HG03432 (cell line): Measurements from ENCODE around the gene TTL.
A peak's percentile ranks its signal among the peaks of the same experiment; 100 is the strongest.
"Not testable (repeated sequence)": the region's sequence is repeated elsewhere in the genome, so short reads cannot be mapped to it uniquely, and the experiment has no call there.

Experiments used
- ATAC-seq: cut with Tn5 transposase; IDR thresholded peaks from one replicate; pipeline ENCODE4 v1.9.1; 2021; ENCODE audit warnings: mild to moderate bottlenecking, moderate library complexity; ENCODE audit not compliant: unreplicated experiment

The TTL gene

GRCh38 chr2:112519506-112519905 is 37.5 kb downstream of the TTL start:
- no peak for ATAC-seq

DNA sequence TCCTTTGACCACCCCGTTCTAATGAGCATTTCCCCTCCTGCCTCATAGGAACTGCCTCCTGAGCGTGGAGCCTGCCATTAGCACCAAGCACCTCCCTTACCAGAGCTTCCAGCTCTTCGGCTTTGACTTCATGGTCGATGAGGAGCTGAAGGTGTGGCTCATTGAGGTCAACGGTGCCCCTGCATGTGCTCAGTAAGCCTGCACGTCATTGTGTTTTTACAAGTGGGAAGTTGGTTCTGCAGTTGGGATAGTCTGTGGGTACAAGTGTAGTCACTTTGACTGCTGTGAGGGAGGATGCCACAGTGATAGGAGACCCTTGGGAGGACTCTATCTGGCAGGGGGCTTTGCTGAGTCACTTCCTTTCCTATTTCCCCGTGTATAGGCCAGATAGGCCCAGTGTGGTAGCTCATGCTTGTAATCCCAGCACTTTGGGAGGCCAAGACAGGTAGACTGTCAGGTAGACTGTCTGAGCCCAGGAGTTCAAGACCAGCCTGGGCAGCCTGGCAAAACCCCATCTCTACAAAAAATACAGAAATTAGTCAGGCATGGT is 38.4 kb downstream of the TTL start:
- ATAC-seq: no peak

- ATAC-seq: no peak
Measured at GRCh38 chr2:112523291-112523777, 41.4 kb downstream of the TTL start.

DNA sequence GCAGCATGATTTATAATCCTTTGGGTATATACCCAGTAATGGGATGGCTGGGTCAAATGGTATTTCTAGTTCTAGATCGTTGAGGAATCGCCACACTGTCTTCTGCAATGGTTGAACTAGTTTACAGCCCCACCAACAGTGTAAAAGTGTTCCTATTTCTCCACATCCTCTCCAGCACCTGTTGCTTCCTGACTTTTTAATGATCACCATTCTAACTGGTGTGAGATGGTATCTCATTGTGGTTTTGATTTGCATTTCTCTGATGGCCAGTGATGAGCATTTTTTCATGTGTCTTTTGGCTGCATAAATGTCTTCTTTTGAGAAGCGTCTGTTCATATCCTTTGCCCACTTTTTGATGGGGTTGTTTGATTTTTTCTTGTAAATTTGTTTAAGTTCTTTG is 42.3 kb downstream of the TTL start:
- ATAC-seq: not testable (repeated sequence)

GRCh38 chr2:112528541-112528940 is 46.6 kb downstream of the TTL start:
- no peak for ATAC-seq

DNA sequence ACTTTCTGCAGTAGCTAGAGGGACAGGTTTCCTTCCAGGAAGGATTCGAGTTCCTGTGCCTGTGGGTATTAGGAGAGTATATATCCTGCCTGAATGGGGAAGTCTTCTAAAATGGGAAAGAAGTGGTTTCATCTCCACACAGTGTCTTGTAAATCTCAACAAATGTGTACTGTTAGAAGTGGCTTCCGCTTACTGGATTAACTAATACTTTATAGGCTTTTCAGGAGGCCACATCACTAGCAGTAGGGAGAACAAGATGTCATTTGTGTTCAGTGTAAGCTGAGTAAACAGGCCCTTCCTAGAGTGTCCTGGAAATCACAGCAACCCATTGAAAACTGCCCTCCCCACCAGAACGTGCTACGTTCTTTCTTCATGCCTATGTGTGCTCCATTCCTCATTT is 47.8 kb downstream of the TTL start:
- ATAC-seq: no peak

DNA sequence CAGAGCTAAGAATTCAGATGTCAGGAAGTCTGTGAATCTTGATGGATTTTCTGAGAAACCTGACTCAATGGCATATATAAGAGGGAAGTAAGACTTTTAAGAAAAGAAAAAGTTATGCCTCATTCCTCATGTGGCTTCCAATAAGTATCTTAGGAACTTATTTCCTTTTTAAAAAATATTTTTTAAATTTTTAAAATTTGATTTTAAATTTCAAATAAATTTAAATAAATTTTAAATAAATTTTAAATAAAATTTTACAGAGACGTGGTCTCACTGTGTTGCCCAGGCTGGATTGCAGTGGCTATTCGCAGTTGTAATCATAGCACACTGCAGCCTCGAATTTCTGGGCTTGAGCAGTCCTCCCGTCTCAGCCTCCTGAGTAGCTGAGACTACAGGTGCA is 48.8 kb downstream of the TTL start:
- ATAC-seq: no peak

DNA sequence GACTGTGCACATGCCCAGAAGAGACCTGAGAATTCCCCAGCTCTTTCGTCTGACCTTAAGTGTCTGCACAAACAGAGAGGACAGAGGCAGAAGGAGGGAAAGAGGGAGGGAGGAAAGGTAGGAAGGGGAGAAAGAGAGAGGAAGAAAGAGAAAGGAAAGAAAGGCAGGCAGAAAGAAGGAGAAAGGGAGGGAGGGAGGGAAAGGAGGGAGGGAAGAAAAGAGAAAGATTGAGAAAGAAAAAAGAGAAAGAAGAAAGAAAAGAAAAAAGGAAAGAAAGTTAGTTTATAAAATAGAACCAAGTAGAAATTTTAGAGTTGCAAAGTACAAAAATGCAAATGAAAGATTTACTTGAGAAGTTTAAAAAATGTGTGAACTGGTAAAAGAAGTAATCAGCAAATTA is 52.9 kb downstream of the TTL start:
- ATAC-seq: no peak

GRCh38 chr2:112536665-112537064 is 54.7 kb downstream of the TTL start:
- not testable (repeated sequence) for ATAC-seq

- no peak for ATAC-seq
Measured at GRCh38 chr2:112539306-112539705, 57.4 kb downstream of the TTL start.

GRCh38 chr2:112540906-112541305 is 59.0 kb downstream of the TTL start:
- no peak for ATAC-seq

GRCh38 chr2:112541315-112542122 is 59.6 kb downstream of the TTL start:
- peak; percentile 67 for ATAC-seq

DNA sequence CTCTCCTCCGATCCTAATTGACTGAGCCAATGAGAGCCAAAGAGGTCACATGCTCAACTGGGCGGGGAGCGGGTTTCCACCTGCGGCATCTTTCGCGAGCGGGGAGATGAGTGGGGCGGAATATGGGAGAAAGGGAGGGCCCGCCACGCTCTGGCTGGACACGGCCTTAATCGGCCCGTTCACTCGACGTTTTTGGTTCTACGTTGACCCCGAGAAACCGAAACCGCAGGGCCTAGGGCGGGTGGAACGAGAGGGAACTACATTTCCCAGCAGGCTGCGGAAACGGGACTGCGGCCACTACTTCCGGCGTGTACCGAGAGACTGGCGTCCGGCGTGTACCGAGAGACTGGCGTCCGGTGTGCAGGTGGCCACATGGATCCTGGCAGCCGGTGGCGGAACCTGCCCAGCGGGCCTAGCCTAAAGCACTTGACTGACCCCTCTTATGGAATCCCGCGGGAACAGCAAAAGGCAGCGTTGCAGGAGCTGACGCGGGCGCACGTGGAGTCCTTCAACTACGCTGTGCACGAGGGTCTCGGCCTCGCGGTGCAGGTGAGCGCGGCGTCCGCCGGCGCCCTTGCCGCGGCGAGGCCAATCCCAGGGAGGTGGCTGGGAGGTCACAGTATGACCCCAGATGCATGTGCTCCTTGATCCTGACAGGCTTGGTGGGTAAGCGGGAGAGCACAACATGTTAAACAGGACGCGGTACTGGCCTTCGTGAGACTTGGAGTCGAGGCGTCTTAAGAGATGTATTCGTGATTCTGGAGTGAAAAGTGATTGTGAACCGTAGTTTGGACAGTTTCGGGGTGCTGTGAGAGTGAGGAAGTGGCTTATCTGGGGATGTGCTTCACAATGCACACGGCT is 60.4 kb downstream of the TTL start, which contains the start of gene POLR1B:
POLR1B (plus strand) TSS at position 343 of the 861 bp plus-strand sequence; CDS start at position 373, 30 bp downstream.
- ATAC-seq: peak; percentile 85

- ATAC-seq: no peak
Measured at GRCh38 chr2:112542984-112543661, 61.2 kb downstream of the TTL start.

- ATAC-seq: no peak
Measured at GRCh38 chr2:112547333-112547732, 65.4 kb downstream of the TTL start.

GRCh38 chr2:112548980-112549379 is 67.0 kb downstream of the TTL start:
- no peak for ATAC-seq

DNA sequence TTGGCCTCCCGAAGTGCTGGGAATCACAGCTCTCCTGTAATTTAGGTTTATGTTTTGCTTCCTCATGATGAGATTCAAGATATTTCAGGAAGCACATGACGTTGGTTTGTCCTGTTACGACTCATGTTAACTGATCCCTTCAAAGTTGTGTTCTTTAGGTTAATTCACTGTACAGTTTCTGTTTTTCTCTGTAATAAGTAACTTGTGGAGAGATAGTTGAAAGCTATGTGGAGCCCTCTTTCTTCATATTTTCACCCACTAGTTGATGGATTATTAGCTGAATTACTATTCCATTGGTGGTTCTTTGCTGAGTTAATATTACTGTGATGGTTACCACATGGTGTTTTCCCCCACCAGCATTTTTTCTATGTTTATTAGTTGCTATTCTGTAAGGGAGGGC is 84.1 kb downstream of the TTL start:
- ATAC-seq: peak; percentile 65

DNA sequence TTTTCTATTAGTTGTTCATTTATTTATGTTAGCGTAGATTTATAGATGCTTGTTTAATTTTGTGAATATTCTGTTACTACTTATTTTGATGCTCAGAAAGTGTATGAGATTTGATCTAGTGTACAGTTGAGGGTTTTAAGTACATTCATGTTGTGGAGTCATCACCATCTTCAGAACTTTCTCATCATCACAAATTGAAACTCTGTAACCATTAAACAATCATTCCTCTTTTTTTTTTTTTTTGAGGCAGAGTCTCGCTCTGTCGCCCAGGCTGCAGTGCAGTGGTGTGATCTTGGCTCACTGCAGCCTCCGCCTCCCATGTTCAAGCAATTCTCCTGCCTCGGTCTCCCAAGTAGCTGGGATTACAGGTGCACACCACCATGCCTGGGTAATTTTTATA is 84.6 kb downstream of the TTL start:
- peak; percentile 16 for ATAC-seq

DNA sequence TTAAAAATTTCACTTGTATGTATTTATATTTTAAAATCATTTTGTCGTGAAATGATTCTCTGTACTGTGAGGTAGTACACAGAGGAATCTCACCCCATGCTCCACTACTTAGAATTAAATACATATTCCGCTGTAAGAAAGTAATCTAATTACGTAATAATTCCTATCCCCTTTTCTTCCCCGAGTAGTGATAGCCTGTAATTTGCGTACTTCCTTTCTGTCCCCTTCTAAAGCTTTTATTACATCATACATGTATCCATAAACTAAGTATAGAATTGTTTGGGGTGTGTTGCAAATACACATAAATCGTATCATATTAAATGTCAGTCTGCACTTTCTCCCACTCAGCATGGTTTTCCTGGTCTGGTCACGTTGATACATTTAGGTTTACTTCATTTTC is 90.0 kb downstream of the TTL start:
- ATAC-seq: no peak

DNA sequence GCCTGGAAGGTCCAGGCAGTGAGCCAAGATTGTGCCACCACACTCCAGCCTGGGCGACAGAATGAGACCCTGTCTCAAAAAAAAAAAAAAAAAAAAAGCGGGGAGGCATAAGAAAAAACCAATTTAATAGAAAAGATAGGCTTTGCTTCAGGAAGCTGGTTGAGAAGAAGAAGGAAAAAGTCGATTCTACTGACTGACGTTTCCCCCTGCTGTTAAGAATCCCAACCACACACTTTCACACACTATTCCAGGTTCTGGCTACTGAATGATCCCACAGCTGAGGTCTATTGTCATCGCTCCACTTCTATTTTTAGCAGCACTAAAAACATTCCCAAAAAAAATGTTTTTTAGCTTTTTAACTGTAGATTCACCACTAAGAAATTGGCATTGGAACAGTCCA is 95.8 kb downstream of the TTL start:
- no peak for ATAC-seq

DNA sequence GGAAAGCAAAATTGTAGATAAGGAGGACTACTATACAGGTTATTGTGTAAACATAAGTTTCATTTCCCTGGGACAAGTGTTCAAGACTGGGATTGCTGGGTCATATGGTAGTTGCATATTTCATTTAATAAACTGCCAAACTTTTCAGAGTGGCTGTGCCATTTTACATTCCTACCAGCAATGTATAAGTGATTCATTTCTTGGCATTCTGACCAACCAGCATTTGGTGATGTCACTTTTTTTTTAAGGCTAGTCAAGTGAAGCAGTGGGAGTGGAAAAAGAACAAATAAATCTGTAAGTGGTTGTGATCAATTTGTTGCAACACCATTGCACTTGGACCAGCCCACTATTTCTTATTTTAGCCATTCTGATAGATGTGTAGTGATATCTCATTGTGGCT is 97.3 kb downstream of the TTL start:
- ATAC-seq: no peak
